DMS53 (cell line): ENCODE data around the gene CCDC30.
A peak's percentile ranks its signal among the peaks of the same experiment; 100 is the strongest.
"Not testable (repeated sequence)": the region's sequence is repeated elsewhere in the genome, so short reads cannot be mapped to it uniquely, and the experiment has no call there.

Experiments used
- DNase-seq: peaks from one replicate; lab custom pipeline; 2025; lab: John Stamatoyannopoulos, UW

The CCDC30 gene

GRCh38 chr1:42453386-42453785, 9.7 kb upstream of the CCDC30 start:
- peak; percentile 33 for DNase-seq

- no peak for DNase-seq
Observed at GRCh38 chr1:42454403-42454802, 8.7 kb upstream of the CCDC30 start.

- peak; percentile 97 for DNase-seq
Observed at GRCh38 chr1:42456010-42456753, 6.9 kb upstream of the CCDC30 start, which contains the start of the genes PPCS and ZMYND12. Gene PPCS, plus strand, starts transcription at chr1:42456543. Its CDS starts 23 bp downstream, at chr1:42456566. Gene ZMYND12, minus strand, starts transcription at chr1:42456022. Its CDS starts 25 bp downstream, at chr1:42455997.

GRCh38 chr1:42456754-42457089, 6.4 kb upstream of the CCDC30 start:
- DNase-seq: peak; percentile 86

GRCh38 chr1:42461196-42461595, 1.9 kb upstream of the CCDC30 start:
- DNase-seq: peak; percentile 26

- peak; percentile 67 for DNase-seq
Observed at GRCh38 chr1:42463921-42464320, 835 bp downstream of the CCDC30 start.

GRCh38 chr1:42466030-42466429, 2.9 kb downstream of the CCDC30 start:
- DNase-seq: no peak

- DNase-seq: no peak
Observed at GRCh38 chr1:42469727-42470126, 6.6 kb downstream of the CCDC30 start.

- DNase-seq: no peak
Observed at GRCh38 chr1:42476605-42477004, 13.5 kb downstream of the CCDC30 start.

- DNase-seq: not testable (repeated sequence)
Observed at GRCh38 chr1:42477354-42477753, 14.3 kb downstream of the CCDC30 start.

GRCh38 chr1:42477775-42478174, 14.7 kb downstream of the CCDC30 start:
- DNase-seq: no peak

GRCh38 chr1:42479621-42480020, 16.5 kb downstream of the CCDC30 start:
- peak; percentile 48 for DNase-seq

GRCh38 chr1:42480921-42481320, 17.8 kb downstream of the CCDC30 start:
- peak; percentile 5 for DNase-seq

GRCh38 chr1:42482635-42483153, 19.6 kb downstream of the CCDC30 start:
- DNase-seq: no peak

- DNase-seq: peak; percentile 88
Observed at GRCh38 chr1:42484382-42484781, 21.3 kb downstream of the CCDC30 start.

- no peak for DNase-seq
Observed at GRCh38 chr1:42490237-42490636, 27.2 kb downstream of the CCDC30 start.

- DNase-seq: not testable (repeated sequence)
Observed at GRCh38 chr1:42502031-42502430, 38.9 kb downstream of the CCDC30 start.

- no peak for DNase-seq
Observed at GRCh38 chr1:42504535-42505128, 41.5 kb downstream of the CCDC30 start.

- no peak for DNase-seq
Observed at GRCh38 chr1:42506576-42506975, 43.5 kb downstream of the CCDC30 start.

GRCh38 chr1:42511581-42512155, 48.6 kb downstream of the CCDC30 start:
- peak; percentile 51 for DNase-seq

GRCh38 chr1:42518908-42519307, 55.8 kb downstream of the CCDC30 start:
- DNase-seq: peak; percentile 24

GRCh38 chr1:42523171-42523570, 60.1 kb downstream of the CCDC30 start:
- no peak for DNase-seq

GRCh38 chr1:42524330-42524729, 61.2 kb downstream of the CCDC30 start:
- no peak for DNase-seq
